Spleen (tissue), 7 donors: Measurements from ENCODE around the gene NPNT.

ENCODE experiments used
- CTCF ChIP-seq, 11 experiments: fragments of 200-600 bp in 7 of 11; fragments of 450-650 bp in 4 of 11; sonication (generic) in 4 of 11; IDR thresholded peaks in 8 of 11; conservative IDR thresholded peaks in 3 of 11; 1 replicate in 7 of 11; 2 replicates in 4 of 11; pipeline versions ENCODE4 v1.4.0 to v1.8.0; 2016 to 2021; ENCODE audit warnings: antibody characterized with exemption in 11 of 11, inconsistent platforms in 4 of 11, mild to moderate bottlenecking in 1 of 11
- POLR2AphosphoS5 ChIP-seq, 3 donors: sonication (generic); formaldehyde crosslinking; IDR thresholded peaks; one replicate each; pipeline ENCODE4 v1.5.1; 2017; ENCODE audit warnings: antibody characterized with exemption in 3 of 3
- donor health status: DM: no; HTN: no; CAD: no; lungs with moderate emphysema.
- donor health status: DM: no; HTN: no; CAD: no.
- donor health status: DM: no; HTN: no; CAD: no.

GRCh38 chr4:106010761-106011160 lies 115.5 kb downstream of the NPNT start:
- TF ChIP-seq CTCF (IDR thresholded peaks at IDR 0.05 in 8 of 11, conservative IDR thresholded peaks at IDR 0.05 in 3 of 11) (no peak), POLR2AphosphoS5 (IDR thresholded peaks at IDR 0.05) (no peak)
